NCI-H345 (cell line): ENCODE data around the gene STK39.

ENCODE experiments used
- DNase-seq: peaks from one replicate; lab custom pipeline; 2025; lab: John Stamatoyannopoulos, UW

Gene STK39

GRCh38 chr2:168158586-168158985, 88.8 kb downstream of the STK39 start:
- no peak for DNase-seq

- no peak for DNase-seq
These were observed 89.5 kb downstream of the STK39 start for GRCh38 chr2:168157926-168158325.

- DNase-seq, result no peak
These were observed 90.3 kb downstream of the STK39 start for GRCh38 chr2:168157070-168157469.

DNA sequence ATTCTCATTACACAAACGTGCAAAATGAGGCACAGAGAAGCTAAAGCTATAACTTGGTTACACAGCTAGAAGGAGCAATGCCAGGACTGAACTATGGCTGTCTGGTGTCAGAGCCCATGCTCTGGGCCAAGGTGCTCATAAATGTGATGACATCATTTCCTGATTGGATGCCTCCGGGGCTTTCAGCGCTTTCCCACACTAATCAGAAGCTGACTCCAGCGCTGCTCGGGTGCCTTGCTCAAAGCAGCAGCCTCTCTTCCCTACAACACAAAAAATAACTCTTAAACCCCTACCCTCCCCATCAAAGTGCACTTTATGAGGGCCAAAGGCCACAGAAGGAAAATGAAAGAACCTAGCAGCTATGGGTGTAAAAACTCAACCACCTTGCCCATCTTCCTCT, 90.7 kb downstream of the STK39 start:
- no peak for DNase-seq

DNA sequence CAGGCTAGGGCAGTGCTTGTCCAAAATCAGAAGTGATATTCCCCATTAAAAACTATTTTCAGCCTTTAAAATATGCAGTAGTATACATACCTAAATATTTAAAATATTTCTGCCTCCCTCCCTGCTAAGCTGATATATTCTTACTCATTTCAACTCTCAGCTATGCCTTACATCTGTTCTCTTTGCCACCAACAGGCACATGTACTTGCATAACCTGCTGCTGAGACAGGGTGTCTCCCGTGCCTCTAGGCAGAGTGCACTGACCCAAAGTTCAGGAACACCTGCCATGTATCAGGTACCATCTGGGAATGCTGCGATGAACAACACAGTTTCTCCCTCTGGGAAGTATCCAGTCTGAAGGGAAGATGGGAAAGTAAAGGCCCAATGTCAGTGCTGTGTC, 91.7 kb downstream of the STK39 start:
- no peak for DNase-seq

GRCh38 chr2:168155046-168155445, 92.3 kb downstream of the STK39 start:
- DNase-seq, result no peak

DNA sequence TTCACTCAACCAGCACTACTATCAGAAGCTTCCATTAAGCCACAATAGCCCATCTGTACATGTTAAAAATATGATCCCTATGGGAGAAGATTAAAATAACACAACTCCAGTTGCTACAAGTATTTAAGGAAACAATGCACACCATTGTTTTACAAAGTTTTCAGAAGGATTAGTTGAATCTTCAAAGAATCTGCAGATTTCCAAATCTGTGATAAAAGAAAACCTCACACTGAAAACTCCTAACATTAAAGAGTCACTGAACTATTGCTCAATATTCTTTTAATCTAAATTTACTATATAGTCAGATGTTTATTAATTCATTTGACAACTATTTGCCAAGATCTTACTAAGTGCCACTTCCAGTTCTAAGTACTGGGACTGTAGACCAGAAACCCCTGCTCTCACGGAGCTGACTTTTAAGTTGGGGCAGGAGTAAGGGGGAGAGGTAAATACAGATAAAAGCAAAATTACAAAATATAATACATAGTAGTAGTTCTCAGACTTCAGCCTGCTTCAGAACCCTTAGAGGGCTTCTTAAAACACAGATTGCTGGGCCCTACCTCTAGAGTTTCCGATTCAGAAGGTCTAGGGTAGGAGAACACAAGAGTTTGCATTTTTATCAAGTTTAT, 94.4 kb downstream of the STK39 start:
- no peak for DNase-seq

DNA sequence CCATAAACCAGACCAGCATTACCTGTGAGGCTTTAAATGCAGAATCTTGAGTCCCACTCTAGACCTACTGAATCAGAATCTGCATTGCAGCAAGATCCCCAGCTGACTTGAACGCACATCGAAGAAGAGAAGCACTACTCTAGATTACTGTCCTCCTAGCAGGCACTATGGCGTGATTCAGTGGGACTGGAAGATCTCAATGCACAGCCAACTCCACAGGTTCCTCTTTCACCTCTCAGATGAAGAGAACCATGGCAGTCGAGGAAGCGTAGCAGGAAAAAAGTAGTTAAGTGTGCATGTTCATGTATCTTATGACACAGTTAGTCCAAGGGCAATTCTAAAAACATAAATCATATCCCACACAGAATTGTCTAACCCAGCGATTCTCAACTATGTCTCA, 97.4 kb downstream of the STK39 start:
- no peak for DNase-seq

- DNase-seq, result no peak
These were observed 98.0 kb downstream of the STK39 start for GRCh38 chr2:168149150-168149974.

DNA sequence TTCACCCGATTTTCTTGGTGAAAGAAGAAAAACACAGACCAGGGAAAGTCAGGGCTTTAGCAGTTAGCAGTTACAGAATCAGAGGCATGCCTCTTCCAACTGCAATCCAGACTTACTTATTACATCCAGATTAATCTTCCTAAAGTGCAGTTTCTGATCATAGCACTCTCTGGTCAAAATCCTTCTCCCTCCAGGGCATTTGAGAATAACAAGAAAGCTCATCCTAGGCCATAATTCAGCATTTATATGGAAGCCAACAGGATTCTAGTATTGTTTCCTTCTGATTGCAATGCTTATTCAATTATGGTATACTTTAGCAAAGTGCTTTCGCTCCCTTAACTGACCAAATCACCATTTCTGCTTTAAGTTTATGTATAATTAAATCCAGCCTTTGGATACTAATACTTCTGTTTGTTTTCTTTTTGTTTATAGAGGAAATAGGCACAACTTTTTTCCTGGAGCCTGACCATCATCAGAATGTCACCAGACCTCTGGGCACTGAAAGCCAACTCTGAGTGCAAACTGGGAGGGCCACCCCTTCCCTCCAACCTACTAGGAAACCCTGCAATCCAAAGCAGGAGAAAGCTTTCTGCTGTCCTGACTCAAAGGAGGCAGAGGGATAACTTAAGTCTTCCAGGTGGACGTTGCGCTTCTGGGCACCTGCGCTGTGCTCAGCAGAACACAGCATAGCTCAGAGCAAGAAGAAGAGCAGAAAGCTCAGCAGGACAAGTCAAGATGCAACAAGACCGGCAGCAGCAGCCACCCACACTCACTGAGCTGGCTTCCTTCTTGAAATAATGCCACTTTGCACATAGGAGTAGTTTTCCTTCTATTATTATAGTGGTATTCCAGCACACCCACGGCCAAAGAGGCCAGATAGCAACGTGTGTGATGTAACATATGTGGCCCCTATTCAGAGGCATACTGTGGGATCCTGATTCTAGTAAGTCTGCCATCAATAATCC, 99.3 kb downstream of the STK39 start:
- no peak for DNase-seq

DNA sequence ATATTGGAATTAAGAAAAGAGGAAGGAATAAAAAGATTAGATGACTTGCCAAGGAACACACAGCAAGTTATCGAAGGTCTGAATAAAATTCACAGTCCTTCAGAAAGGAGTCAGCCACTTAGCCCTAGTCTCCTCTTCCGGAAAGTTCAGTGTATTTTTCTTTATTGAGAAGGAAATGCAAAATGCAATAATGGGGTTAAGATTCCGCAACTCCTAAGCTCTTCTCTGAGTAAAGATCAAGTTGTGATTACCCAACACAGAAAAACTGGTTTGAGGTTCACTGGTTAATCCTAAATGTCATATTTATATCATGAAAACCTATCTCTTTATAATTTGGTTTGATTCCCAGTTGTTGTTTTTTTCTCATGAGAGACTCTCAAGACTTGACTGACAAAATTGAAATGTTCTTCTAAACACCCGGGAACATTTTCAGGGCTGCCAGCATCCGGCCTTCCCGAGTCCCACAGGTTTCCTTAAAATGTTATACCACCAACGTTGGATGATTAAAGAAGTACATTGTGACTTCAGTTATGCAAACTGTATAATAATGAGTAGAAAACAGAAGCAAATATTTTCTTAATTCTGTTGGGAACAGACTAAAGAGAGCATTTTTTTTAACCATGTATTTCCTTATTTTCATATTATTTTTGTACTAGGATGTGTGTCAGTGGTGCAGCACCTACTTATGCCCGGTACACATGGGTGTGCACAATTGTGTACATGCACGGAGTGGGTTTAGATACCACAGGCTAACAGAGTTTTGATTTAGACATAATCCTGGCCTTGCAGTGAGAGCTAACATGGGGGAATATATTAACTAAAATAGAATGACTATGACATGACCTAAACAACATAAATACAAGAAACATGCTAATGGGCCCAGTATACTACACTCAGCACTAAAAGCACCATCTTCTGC, 100.2 kb downstream of the STK39 start:
- DNase-seq, result no peak

DNA sequence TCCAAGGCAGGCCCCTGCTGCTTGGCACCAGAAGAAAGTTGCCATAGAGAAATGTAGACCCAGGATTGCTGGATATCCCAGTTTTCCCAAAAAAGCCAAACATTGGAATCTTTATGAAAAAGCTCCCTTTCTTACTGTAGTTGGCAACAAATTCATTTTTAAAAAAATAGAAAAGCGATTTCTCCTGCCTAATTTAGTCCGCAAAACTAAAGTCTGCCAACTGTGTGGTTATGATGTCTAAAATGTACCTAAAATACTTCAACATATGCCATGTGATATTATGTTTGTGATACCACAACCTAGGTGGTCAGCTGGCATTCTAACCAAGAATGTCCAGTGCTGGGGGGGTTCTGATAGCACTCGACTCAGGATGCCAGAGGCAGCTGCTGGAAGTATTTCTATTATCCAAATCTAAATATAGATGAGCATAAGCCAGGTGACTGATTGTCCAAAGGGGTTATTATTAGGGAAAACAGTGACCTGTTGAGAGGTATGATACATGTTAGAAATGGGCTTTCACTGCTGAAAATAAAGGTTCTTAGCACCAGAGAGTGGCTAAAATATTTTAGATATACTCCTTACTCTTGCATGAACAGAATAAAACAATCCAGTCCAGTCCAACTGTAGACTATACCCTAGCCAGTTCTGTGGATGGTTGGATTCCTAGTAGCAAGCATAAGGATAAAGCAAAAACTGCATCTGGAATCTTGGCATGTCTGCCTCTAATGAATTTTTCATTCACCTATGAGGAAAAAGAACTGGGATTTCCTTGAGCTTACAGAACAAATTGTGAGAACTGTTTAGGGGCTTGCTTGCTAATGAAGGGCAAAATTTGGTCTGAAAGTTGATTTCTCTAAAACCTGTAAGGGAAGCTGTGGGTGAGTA, 101.7 kb downstream of the STK39 start:
- DNase-seq, result no peak

DNA sequence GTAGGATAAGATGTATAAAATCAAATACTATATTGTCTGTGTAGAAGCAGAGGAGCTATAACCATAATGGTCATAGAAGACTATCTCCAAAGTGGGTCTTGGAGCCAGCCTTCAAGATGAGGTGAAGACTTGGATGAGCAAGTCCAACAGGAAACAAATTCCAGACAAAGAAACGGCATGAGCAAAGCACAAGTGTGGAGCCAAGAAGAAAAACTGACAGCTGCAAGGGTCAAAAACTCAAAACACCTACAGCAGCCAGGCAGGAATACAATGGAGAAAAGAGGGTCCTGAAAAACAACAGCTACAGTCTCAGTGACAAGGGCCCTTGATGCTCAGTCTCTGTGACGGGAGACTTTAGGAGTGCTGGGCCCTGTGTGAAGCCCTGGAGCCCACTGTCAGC, 102.4 kb downstream of the STK39 start:
- DNase-seq, result peak; percentile 49

- DNase-seq, result no peak
These were observed 103.6 kb downstream of the STK39 start for GRCh38 chr2:168143813-168144212.

DNA sequence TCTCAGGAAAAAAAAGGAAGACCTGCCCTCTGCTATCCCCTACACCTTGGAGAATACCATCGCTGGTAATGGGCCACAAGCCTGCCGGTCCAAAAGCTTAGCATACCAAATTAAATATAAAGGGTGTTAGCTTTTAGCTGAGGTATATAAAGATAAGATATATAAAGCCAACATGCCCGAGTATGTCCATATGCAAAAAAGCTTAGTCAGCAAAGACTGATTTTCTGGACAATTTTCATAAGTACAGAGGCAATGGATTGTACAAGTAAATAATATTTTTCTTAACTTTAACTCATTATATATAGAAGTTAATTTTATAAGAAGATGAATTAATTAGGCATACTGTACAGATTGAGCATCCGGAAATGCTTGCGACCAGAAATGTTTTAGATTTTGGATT, 106.5 kb downstream of the STK39 start:
- DNase-seq, result no peak

- DNase-seq, result no peak
These were observed 107.5 kb downstream of the STK39 start for GRCh38 chr2:168139852-168140251.

DNA sequence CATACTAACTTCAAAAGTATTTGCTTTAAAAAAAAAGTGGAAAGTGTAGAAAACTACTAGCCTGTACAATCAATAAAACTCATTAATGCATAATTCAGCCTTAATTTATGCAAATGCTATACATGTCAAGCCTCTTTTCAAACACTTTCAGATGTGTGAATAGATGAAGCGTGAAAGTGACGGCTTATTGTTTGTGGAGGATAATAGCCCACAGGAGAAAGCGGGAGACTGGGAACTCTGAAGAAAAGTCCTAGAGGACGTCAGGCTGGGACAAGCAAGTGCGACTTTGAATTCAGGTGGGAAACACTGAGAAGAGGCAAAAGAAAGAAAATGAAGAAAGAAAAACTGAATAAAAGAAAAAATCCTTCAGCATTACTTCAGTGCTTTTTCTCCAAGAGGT, 108.5 kb downstream of the STK39 start:
- DNase-seq, result no peak

DNA sequence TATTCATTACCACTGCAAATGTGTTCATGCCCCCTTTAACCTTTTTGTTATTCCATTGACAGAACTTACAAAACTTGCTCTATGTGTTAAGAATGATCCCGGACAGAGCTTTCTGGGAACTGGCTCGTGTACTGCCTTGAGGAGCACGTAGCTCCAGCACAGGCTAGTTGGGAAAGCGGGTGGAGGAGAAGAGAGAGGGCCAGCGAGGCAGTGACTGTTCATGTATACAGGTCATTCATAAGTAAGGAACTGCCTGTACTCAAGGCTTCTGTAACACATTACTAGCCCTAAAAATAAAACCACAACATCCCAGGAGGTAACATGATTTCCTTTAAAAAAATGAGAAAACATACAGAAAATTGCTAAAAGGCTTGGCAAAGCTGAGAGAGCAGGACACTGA, 109.0 kb downstream of the STK39 start:
- no peak for DNase-seq

DNA sequence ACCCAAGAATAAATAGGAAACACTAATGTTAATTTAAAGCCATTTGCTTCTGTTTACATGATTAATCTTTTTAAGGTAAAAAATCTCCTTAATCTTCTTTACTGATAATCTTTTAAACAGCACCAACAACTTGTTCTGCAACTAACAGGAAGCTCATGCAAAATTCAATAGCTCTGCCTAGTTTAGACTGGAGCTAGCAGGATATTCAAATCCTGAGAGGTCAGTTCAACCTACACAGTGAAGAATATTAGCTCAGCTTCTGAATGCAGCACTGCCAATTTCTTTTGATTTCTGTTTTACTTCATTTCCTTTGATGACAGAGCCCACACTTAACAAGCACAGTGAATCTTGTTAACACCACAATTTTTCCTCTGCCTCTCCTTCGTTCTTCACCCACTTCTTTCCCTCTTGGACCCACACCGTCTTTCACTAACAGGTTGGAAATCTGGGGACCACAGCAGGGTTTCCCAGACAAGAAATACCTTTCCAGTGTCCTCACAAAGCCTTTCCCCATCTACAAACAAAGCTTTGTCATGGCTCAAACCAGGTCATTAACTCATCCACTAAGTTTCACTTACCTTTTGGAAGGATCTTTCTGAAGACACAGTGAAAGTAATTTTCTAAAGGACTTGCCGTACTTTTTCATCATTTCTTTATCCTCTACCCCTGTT, 109.8 kb downstream of the STK39 start:
- no peak for DNase-seq

- DNase-seq, result no peak
These were observed 110.9 kb downstream of the STK39 start for GRCh38 chr2:168136392-168136977.
